ENCODE data around the gene TMEM63B.
"Not testable (repeated sequence)": the region's sequence is repeated elsewhere in the genome, so short reads cannot be mapped to it uniquely, and the experiment has no call there.

Gene TMEM63B

GRCh38 chr6:44084231-44085014, 42.9 kb upstream of the TMEM63B start:
- Histone ChIP-seq H3K36me3 (ENCODE audit: insufficient read depth, low read length) (no peaks in the 10 kb centered on the region), H3K27ac (no peak overlapping the region), H3K4me3 (no peak overlapping the region), H3K9me3 (ENCODE audit: low read depth, low read length) (no peaks in the 10 kb centered on the region), H3K9ac (ENCODE audit: insufficient read length) (no peak overlapping the region)
- TF ChIP-seq EZH2 (IDR thresholded peaks at IDR 0.05) (no peak), FOXP2 (optimal IDR thresholded peaks at IDR 0.05; ENCODE audit: control extremely low read depth, extremely low read length, insufficient read depth) (no peak), POLR2AphosphoS5 (IDR thresholded peaks at IDR 0.05; ENCODE audit: borderline replicate concordance, low read depth, low read length) (no peak)
- no peak for DNase-seq (ENCODE audit: low read depth, low spot score)

- TF ChIP-seq EZH2 (IDR thresholded peaks at IDR 0.05) = no peak
- no peak for TF ChIP-seq FOXP2 (optimal IDR thresholded peaks at IDR 0.05; ENCODE audit: control extremely low read depth, extremely low read length, insufficient read depth)
- TF ChIP-seq POLR2AphosphoS5 (IDR thresholded peaks at IDR 0.05; ENCODE audit: borderline replicate concordance, low read depth, low read length) = no peak
- no peak overlapping the region for H3K27ac ChIP-seq
- no peak for DNase-seq (ENCODE audit: low read depth, low spot score)
Measured at GRCh38 chr6:44085219-44085618, 42.1 kb upstream of the TMEM63B start.

GRCh38 chr6:44086931-44087574, 40.3 kb upstream of the TMEM63B start:
- Histone ChIP-seq H3K27ac (no peak overlapping the region), H3K4me3 (no peak overlapping the region), H3K9me3 (ENCODE audit: low read depth, low read length) (no peaks in the 10 kb centered on the region), H3K36me3 (ENCODE audit: insufficient read depth, low read length) (no peaks in the 10 kb centered on the region), H3K9ac (ENCODE audit: insufficient read length) (no peak overlapping the region)
- no peak for TF ChIP-seq EZH2 (IDR thresholded peaks at IDR 0.05)
- no peak for TF ChIP-seq POLR2AphosphoS5 (IDR thresholded peaks at IDR 0.05; ENCODE audit: borderline replicate concordance, low read depth, low read length)
- no peak for TF ChIP-seq FOXP2 (optimal IDR thresholded peaks at IDR 0.05; ENCODE audit: control extremely low read depth, extremely low read length, insufficient read depth)
- DNase-seq (ENCODE audit: low read depth, low spot score) = no peak

More at GRCh38 chr6:44085219-44085618, 42.1 kb upstream of the TMEM63B start:
- no peak overlapping the region for H3K4me3 ChIP-seq
- no peaks in the 10 kb centered on the region for H3K36me3 ChIP-seq (ENCODE audit: insufficient read depth, low read length)
- no peak overlapping the region for H3K9ac ChIP-seq (ENCODE audit: insufficient read length)
- H3K9me3 ChIP-seq (ENCODE audit: low read depth, low read length) = no peaks in the 10 kb centered on the region

- H3K27ac ChIP-seq = no peak overlapping the region
- TF ChIP-seq POLR2AphosphoS5 (IDR thresholded peaks at IDR 0.05; ENCODE audit: borderline replicate concordance, low read depth, low read length) = no peak
- TF ChIP-seq FOXP2 (optimal IDR thresholded peaks at IDR 0.05; ENCODE audit: control extremely low read depth, extremely low read length, insufficient read depth) = no peak
- TF ChIP-seq EZH2 (IDR thresholded peaks at IDR 0.05) = no peak
- H3K9me3 ChIP-seq (ENCODE audit: low read depth, low read length) = no peaks in the 10 kb centered on the region
- H3K9ac ChIP-seq (ENCODE audit: insufficient read length) = no peak overlapping the region
- no peak overlapping the region for H3K4me3 ChIP-seq
- H3K36me3 ChIP-seq (ENCODE audit: insufficient read depth, low read length) = no peaks in the 10 kb centered on the region
- DNase-seq (ENCODE audit: low read depth, low spot score) = no peak
Measured at GRCh38 chr6:44087623-44088022, 39.7 kb upstream of the TMEM63B start.

- H3K9ac ChIP-seq (ENCODE audit: insufficient read length) = no peak overlapping the region
Measured at GRCh38 chr6:44088827-44089590, 38.3 kb upstream of the TMEM63B start.

GRCh38 chr6:44090465-44090864, 36.9 kb upstream of the TMEM63B start:
- Histone ChIP-seq H3K36me3 (ENCODE audit: insufficient read depth, low read length) (no peaks in the 10 kb centered on the region), H3K4me3 (no peak overlapping the region), H3K27ac (no peak overlapping the region), H3K9ac (ENCODE audit: insufficient read length) (no peak overlapping the region), H3K9me3 (ENCODE audit: low read depth, low read length) (no peaks in the 10 kb centered on the region)
- TF ChIP-seq POLR2AphosphoS5 (IDR thresholded peaks at IDR 0.05; ENCODE audit: borderline replicate concordance, low read depth, low read length) (no peak), FOXP2 (optimal IDR thresholded peaks at IDR 0.05; ENCODE audit: control extremely low read depth, extremely low read length, insufficient read depth) (no peak), EZH2 (IDR thresholded peaks at IDR 0.05) (no peak)
- no peak for DNase-seq (ENCODE audit: low read depth, low spot score)

More at GRCh38 chr6:44088827-44089590, 38.3 kb upstream of the TMEM63B start:
- H3K9me3 ChIP-seq (ENCODE audit: low read depth, low read length) = no peaks in the 10 kb centered on the region
- no peak for TF ChIP-seq FOXP2 (optimal IDR thresholded peaks at IDR 0.05; ENCODE audit: control extremely low read depth, extremely low read length, insufficient read depth)
- TF ChIP-seq EZH2 (IDR thresholded peaks at IDR 0.05) = no peak
- no peak for TF ChIP-seq POLR2AphosphoS5 (IDR thresholded peaks at IDR 0.05; ENCODE audit: borderline replicate concordance, low read depth, low read length)
- no peak overlapping the region for H3K27ac ChIP-seq
- DNase-seq (ENCODE audit: low read depth, low spot score) = no peak
- H3K4me3 ChIP-seq = no peak overlapping the region
- H3K36me3 ChIP-seq (ENCODE audit: insufficient read depth, low read length) = no peaks in the 10 kb centered on the region

- H3K9ac ChIP-seq (ENCODE audit: insufficient read length); DNase-seq (ENCODE audit: low read depth, low spot score); H3K36me3 ChIP-seq (ENCODE audit: insufficient read depth, low read length); H3K27ac ChIP-seq; H3K4me3 ChIP-seq; H3K9me3 ChIP-seq (ENCODE audit: low read depth, low read length): not testable (repeated sequence)
Measured at GRCh38 chr6:44091356-44091755, 36.0 kb upstream of the TMEM63B start.
